ENCODE data around the gene RAB29. TPM values are rescaled to one million over a fixed set of nuclear protein-coding genes. Genes with fewer than 3 reads are reported as not detected.

RAB29 gene
- total and polyA plus RNA-seq, 9 of the 15 experiments (the other 6 are each of a cell fraction or from before 2014, with no cell fraction given), result 6.3 to 17.6 (median 8.0) TPM

DNA sequence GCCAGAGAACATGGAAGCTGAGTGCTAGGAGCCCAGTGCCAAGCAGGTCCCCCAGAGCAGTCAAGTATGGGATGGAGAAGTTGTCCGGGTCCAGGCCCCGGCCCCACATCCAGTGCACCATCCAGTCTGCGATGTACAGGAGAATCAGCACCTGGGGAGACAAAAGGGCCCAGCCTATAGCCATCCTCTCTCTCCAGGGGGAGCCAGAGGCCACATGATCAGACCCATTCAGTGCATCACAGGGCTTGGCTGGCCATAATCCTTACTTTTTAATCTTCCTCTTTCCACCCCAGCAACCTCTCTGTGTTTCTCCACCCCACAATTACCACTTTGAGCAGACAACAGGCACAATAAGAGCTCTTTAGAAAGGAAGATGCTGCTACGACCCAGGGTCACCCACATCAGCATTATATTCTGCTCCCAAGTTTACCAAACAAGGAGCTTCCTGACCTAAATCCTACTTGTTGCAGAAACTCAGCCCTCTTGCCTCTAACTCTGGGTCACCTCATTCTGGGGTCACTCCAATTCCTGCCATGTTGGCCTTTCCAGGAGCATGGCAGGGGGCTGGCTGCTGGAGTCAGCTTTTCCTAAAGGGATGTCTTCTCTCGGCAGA, 16.4 kb upstream of the RAB29 start (continued):
- TF ChIP-seq, protein P1, sequence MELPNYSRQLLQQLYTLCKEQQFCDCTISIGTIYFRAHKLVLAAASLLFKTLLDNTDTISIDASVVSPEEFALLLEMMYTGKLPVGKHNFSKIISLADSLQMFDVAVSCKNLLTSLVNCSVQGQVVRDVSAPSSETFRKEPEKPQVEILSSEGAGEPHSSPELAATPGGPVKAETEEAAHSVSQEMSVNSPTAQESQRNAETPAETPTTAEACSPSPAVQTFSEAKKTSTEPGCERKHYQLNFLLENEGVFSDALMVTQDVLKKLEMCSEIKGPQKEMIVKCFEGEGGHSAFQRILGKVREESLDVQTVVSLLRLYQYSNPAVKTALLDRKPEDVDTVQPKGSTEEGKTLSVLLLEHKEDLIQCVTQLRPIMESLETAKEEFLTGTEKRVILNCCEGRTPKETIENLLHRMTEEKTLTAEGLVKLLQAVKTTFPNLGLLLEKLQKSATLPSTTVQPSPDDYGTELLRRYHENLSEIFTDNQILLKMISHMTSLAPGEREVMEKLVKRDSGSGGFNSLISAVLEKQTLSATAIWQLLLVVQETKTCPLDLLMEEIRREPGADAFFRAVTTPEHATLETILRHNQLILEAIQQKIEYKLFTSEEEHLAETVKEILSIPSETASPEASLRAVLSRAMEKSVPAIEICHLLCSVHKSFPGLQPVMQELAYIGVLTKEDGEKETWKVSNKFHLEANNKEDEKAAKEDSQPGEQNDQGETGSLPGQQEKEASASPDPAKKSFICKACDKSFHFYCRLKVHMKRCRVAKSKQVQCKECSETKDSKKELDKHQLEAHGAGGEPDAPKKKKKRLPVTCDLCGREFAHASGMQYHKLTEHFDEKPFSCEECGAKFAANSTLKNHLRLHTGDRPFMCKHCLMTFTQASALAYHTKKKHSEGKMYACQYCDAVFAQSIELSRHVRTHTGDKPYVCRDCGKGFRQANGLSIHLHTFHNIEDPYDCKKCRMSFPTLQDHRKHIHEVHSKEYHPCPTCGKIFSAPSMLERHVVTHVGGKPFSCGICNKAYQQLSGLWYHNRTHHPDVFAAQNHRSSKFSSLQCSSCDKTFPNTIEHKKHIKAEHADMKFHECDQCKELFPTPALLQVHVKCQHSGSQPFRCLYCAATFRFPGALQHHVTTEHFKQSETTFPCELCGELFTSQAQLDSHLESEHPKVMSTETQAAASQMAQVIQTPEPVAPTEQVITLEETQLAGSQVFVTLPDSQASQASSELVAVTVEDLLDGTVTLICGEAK (IDR thresholded peaks at IDR 0.05), result no peak
- TF ChIP-seq, protein P1 (CRISPR knock-in tag; IDR thresholded peaks at IDR 0.05), result no peak
- TF ChIP-seq KLF16 (IDR thresholded peaks at IDR 0.05) (0 out of 2 replicates have a peak, but pooled peaks have one; percentile 54), KAT7 (CRISPR knock-in tag; IDR thresholded peaks at IDR 0.05; ENCODE audit: borderline replicate concordance) (no peak), GTF2A2 (tag; IDR thresholded peaks at IDR 0.05) (no peak), CTCFL (IDR thresholded peaks at IDR 0.05; ENCODE audit: borderline replicate concordance, insufficient read depth, low read depth, low read length, poor library complexity, severe bottlenecking) (peak; percentile 10)
- TF ChIP-seq, protein P2, sequence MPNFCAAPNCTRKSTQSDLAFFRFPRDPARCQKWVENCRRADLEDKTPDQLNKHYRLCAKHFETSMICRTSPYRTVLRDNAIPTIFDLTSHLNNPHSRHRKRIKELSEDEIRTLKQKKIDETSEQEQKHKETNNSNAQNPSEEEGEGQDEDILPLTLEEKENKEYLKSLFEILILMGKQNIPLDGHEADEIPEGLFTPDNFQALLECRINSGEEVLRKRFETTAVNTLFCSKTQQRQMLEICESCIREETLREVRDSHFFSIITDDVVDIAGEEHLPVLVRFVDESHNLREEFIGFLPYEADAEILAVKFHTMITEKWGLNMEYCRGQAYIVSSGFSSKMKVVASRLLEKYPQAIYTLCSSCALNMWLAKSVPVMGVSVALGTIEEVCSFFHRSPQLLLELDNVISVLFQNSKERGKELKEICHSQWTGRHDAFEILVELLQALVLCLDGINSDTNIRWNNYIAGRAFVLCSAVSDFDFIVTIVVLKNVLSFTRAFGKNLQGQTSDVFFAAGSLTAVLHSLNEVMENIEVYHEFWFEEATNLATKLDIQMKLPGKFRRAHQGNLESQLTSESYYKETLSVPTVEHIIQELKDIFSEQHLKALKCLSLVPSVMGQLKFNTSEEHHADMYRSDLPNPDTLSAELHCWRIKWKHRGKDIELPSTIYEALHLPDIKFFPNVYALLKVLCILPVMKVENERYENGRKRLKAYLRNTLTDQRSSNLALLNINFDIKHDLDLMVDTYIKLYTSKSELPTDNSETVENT (CRISPR knock-in tag; IDR thresholded peaks at IDR 0.05), result no peak
- TF ChIP-seq, protein P3, sequence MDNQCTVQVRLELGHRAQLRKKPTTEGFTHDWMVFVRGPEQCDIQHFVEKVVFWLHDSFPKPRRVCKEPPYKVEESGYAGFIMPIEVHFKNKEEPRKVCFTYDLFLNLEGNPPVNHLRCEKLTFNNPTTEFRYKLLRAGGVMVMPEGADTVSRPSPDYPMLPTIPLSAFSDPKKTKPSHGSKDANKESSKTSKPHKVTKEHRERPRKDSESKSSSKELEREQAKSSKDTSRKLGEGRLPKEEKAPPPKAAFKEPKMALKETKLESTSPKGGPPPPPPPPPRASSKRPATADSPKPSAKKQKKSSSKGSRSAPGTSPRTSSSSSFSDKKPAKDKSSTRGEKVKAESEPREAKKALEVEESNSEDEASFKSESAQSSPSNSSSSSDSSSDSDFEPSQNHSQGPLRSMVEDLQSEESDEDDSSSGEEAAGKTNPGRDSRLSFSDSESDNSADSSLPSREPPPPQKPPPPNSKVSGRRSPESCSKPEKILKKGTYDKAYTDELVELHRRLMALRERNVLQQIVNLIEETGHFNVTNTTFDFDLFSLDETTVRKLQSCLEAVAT (IDR thresholded peaks at IDR 0.05), result no peak
- TF ChIP-seq, protein P4, sequence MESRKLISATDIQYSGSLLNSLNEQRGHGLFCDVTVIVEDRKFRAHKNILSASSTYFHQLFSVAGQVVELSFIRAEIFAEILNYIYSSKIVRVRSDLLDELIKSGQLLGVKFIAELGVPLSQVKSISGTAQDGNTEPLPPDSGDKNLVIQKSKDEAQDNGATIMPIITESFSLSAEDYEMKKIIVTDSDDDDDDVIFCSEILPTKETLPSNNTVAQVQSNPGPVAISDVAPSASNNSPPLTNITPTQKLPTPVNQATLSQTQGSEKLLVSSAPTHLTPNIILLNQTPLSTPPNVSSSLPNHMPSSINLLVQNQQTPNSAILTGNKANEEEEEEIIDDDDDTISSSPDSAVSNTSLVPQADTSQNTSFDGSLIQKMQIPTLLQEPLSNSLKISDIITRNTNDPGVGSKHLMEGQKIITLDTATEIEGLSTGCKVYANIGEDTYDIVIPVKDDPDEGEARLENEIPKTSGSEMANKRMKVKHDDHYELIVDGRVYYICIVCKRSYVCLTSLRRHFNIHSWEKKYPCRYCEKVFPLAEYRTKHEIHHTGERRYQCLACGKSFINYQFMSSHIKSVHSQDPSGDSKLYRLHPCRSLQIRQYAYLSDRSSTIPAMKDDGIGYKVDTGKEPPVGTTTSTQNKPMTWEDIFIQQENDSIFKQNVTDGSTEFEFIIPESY (CRISPR knock-in tag; IDR thresholded peaks at IDR 0.05), result no peak

Measured in K562 (cell line).